ENCODE results near the gene MCF2.

Gene MCF2

GRCh38 chrX:139642241-139642927, 65.6 kb downstream of the MCF2 start:
- POLR2A ChIA-PET: interaction anchor here (0.7 kb wide), 1 partner anchor 265 kb away, joined by 4 read pairs; no protein-coding TSS in a partner anchor
- TF ChIP-seq GLIS1 (tag by site-specific recombination; IDR thresholded peaks at IDR 0.05) (0 out of 2 replicates have a peak, but pooled peaks have one; percentile 13), ZFP69B (tag by site-specific recombination; IDR thresholded peaks at IDR 0.05) (no peak), ZSCAN23 (tag by site-specific recombination; IDR thresholded peaks at IDR 0.05) (no peak), ZNF16 (tag by site-specific recombination; IDR thresholded peaks at IDR 0.05; ENCODE audit: low read depth) (no peak), ZBTB17 (tag by site-specific recombination; IDR thresholded peaks at IDR 0.05) (peak; percentile 45; the same call in 1 of the 2 replicates), ZNF112 (tag by site-specific recombination; IDR thresholded peaks at IDR 0.05) (no peak), MYNN (tag by site-specific recombination; IDR thresholded peaks at IDR 0.05; ENCODE audit: borderline replicate concordance) (no peak), PBX3 (CRISPR knock-in tag; IDR thresholded peaks at IDR 0.05) (no peak), ZNF280C (tag by site-specific recombination; IDR thresholded peaks at IDR 0.05) (no peak), EGR2 (tag by site-specific recombination; IDR thresholded peaks at IDR 0.05; ENCODE audit: low read depth) (no peak), ZBTB8A (tag by site-specific recombination; IDR thresholded peaks at IDR 0.05) (no peak), ZNF335 (tag by site-specific recombination; conservative IDR thresholded peaks at IDR 0.05) (peak; percentile 63), KLF1 (tag by site-specific recombination; IDR thresholded peaks at IDR 0.05) (no peak), ZNF707 (tag by site-specific recombination; IDR thresholded peaks at IDR 0.05) (no peak), SP7 (tag by site-specific recombination; IDR thresholded peaks at IDR 0.05) (no peak), ZNF48 (tag by site-specific recombination; IDR thresholded peaks at IDR 0.05) (no peak), ZNF362 (tag by site-specific recombination; IDR thresholded peaks at IDR 0.05) (peak; percentile 87), PRDM6 (tag by site-specific recombination; IDR thresholded peaks at IDR 0.05) (peak; percentile 10; the same call in 1 of the 2 replicates), ZNF548 (tag by site-specific recombination; IDR thresholded peaks at IDR 0.05) (no peak), ZIC2 (tag by site-specific recombination; IDR thresholded peaks at IDR 0.05) (no peak), HOXA7 (CRISPR knock-in tag; IDR thresholded peaks at IDR 0.05; ENCODE audit: borderline replicate concordance) (no peak), RBAK (tag by site-specific recombination; IDR thresholded peaks at IDR 0.05) (no peak), HOXD13 (CRISPR knock-in tag; IDR thresholded peaks at IDR 0.05; ENCODE audit: borderline replicate concordance) (no peak), PRDM10 (tag by site-specific recombination; IDR thresholded peaks at IDR 0.05) (0 out of 2 replicates have a peak, but pooled peaks have one; percentile 20), ZFP37 (tag by site-specific recombination; IDR thresholded peaks at IDR 0.05) (no peak), HIC1 (tag by site-specific recombination; IDR thresholded peaks at IDR 0.05) (no peak), ZFHX2 (tag by site-specific recombination; conservative IDR thresholded peaks at IDR 0.05) (no peak)

More at GRCh38 chrX:139642241-139642927, 65.6 kb downstream of the MCF2 start:
- H3K9me3 ChIP-seq (ENCODE audit: control insufficient read depth, insufficient read depth, low read depth, low read length): no peaks in the 10 kb centered on the region
- peak overlapping the region; percentile 0; the same call in 1 of the 2 replicates for H3K4me3 ChIP-seq (ENCODE audit: low read depth, low read length)
- CTCF ChIA-PET: no interaction called here
- H3K27ac ChIP-seq (ENCODE audit: extremely low read depth, low read depth, low read length): no peak overlapping the region
- no peaks in the 10 kb centered on the region for H3K4me1 ChIP-seq (ENCODE audit: control insufficient read depth, insufficient read depth, low read length)
- H3K36me3 ChIP-seq (ENCODE audit: control insufficient read depth in 2 of 2, insufficient read depth in 1 of 2, low read length in 2 of 2): no peaks in the 10 kb centered on the region
